Karpas-422 (cell line): ENCODE results near the gene MED9. TPM values are rescaled to one million over a fixed set of nuclear protein-coding genes. Genes with fewer than 3 reads are reported as not detected.

Experiments used
- DNase-seq: peaks from one replicate; pipeline ENCODE4 v3.0.0-alpha.2; 2015
- H2AFZ ChIP-seq: fragments of 200-600 bp; sonication (generic); 2 replicates; pipeline ENCODE4 v1.6.1; 2014; ENCODE audit warnings: antibody characterized with exemption, low read length, mixed read lengths
- H3K27ac ChIP-seq: fragments of 200-600 bp; sonication (generic); 2 replicates; pipeline ENCODE4 v1.5.1; 2014; ENCODE audit warnings: mild to moderate bottlenecking, low read length, moderate library complexity
- H3K27me3 ChIP-seq: fragments of 200-600 bp; sonication (generic); 2 replicates; pipeline ENCODE4 v1.6.1; 2014; ENCODE audit warnings: low read length, mixed read lengths
- H3K36me3 ChIP-seq: fragments of 200-600 bp; sonication (generic); 2 replicates; pipeline ENCODE4 v1.6.1; 2014; ENCODE audit warnings: low read length, mixed read lengths; ENCODE audit not compliant: insufficient read depth
- H3K4me1 ChIP-seq: fragments of 200-600 bp; sonication (generic); 2 replicates; pipeline ENCODE4 v1.6.1; 2014; ENCODE audit warnings: mild to moderate bottlenecking, low read length, mixed read lengths
- H3K4me2 ChIP-seq: fragments of 200-600 bp; sonication (generic); 2 replicates; pipeline ENCODE4 v1.6.1; 2014; ENCODE audit warnings: low read length, low read depth, mild to moderate bottlenecking; ENCODE audit not compliant: poor library complexity, severe bottlenecking
- H3K4me3 ChIP-seq: fragments of 200-600 bp; sonication (generic); 2 replicates; pipeline ENCODE4 v1.5.1; 2014; ENCODE audit warnings: mild to moderate bottlenecking, antibody characterized with exemption, low read length, mixed read lengths
- H3K79me2 ChIP-seq: fragments of 200-600 bp; sonication (generic); 2 replicates; pipeline ENCODE4 v1.6.1; 2014; ENCODE audit warnings: mild to moderate bottlenecking, low read length, mixed read lengths
- H3K9ac ChIP-seq: fragments of 200-600 bp; sonication (generic); 2 replicates; pipeline ENCODE4 v1.6.0; 2014; ENCODE audit warnings: low read length
- H3K9me2 ChIP-seq: fragments of 200-600 bp; sonication (generic), shearing (Covaris generic); replicated peaks from 2 replicates; pipeline ENCODE4 v1.6.0; 2014; ENCODE audit warnings: mild to moderate bottlenecking, low read length, moderate library complexity; ENCODE audit not compliant: insufficient read depth
- H3K9me3 ChIP-seq: fragments of 300-700, 200-600 bp; sonication (generic); 2 replicates; pipeline ENCODE4 v1.6.1; 2014; ENCODE audit warnings: low read length, mixed read lengths
- H4K20me1 ChIP-seq: fragments of 200-600 bp; sonication (generic); 2 replicates; pipeline ENCODE4 v1.6.1; 2014; ENCODE audit warnings: mild to moderate bottlenecking, antibody characterized with exemption, low read length, low read depth; ENCODE audit not compliant: insufficient read depth
- small RNA-seq: library from RNA; depleted of rRNA; stranded (forward); fragments of <200 nt; gene quantifications from one replicate; pipeline ENCODE3, GENCODE V24; 2014
- total RNA-seq: library from RNA; depleted of rRNA; stranded (reverse); fragments of >200 nt; shearing (Covaris generic); gene quantifications from 2 replicates; pipeline ENCODE4 v1.2.3, GENCODE V29; 2014; ENCODE audit warnings: low replicate concordance; rRNA removed

The MED9 gene
- total RNA-seq, 1 experiment from 2014 or later, result 8.8 TPM

GRCh38 chr17:17540278-17540906 is 63.6 kb downstream of the MED9 start:
- Histone ChIP-seq H2AFZ (no peak overlapping the region), H3K9me3 (no peaks in the 10 kb centered on the region), H4K20me1 (0 out of 2 replicates have a peak, but pooled peaks cover 15% of the 10 kb centered on the region), H3K27me3 (no peaks in the 10 kb centered on the region), H3K79me2 (no peaks in the 10 kb centered on the region), H3K27ac (no peak overlapping the region), H3K9me2 (no peaks in the 10 kb centered on the region), H3K9ac (no peak overlapping the region), H3K4me2 (no peak overlapping the region), H3K4me3 (no peak overlapping the region), H3K4me1 (no peaks in the 10 kb centered on the region), H3K36me3 (no peaks in the 10 kb centered on the region)
- no peak for DNase-seq

GRCh38 chr17:17540935-17541639 is 64.3 kb downstream of the MED9 start:
- Histone ChIP-seq H4K20me1 (0 out of 2 replicates have a peak, but pooled peaks cover 11% of the 10 kb centered on the region), H3K36me3 (no peaks in the 10 kb centered on the region), H3K9me3 (no peaks in the 10 kb centered on the region), H3K79me2 (no peaks in the 10 kb centered on the region), H3K9me2 (no peaks in the 10 kb centered on the region), H2AFZ (no peak overlapping the region), H3K9ac (no peak overlapping the region), H3K4me2 (no peak overlapping the region), H3K4me3 (no peak overlapping the region), H3K27ac (no peak overlapping the region), H3K4me1 (no peaks in the 10 kb centered on the region), H3K27me3 (no peaks in the 10 kb centered on the region)
- no peak for DNase-seq

- Histone ChIP-seq H3K9me3 (no peaks in the 10 kb centered on the region), H3K27ac (no peak overlapping the region), H3K79me2 (no peaks in the 10 kb centered on the region), H4K20me1 (0 out of 2 replicates have a peak, but pooled peaks cover 7% of the 10 kb centered on the region), H3K36me3 (no peaks in the 10 kb centered on the region), H3K4me3 (no peak overlapping the region), H3K27me3 (no peaks in the 10 kb centered on the region), H3K4me2 (no peak overlapping the region), H2AFZ (no peak overlapping the region), H3K4me1 (no peaks in the 10 kb centered on the region), H3K9me2 (no peaks in the 10 kb centered on the region), H3K9ac (no peak overlapping the region)
- DNase-seq, result no peak
These were observed 64.8 kb downstream of the MED9 start for GRCh38 chr17:17541640-17542001.

Small RNA genes within 50 kb of the gene (small RNA-seq; reads per million reads assigned to genes)
- not detected for gene RF00019

Other genes starting within 250 kb of the MED9 start
- gene FLCN, start 239.8 kb upstream of the MED9 start, total RNA-seq, result 15.6 and 21.5 TPM in 2 replicates
- gene COPS3, start 195.8 kb upstream of the MED9 start, total RNA-seq, result 50.4 and 110 TPM in 2 replicates
- gene NT5M, start 173.6 kb upstream of the MED9 start, total RNA-seq, result 23.6 and 38.0 TPM in 2 replicates
- not detected in 2 replicates for gene RASD1, start 19.4 kb downstream of the MED9 start, total RNA-seq
- 62.7 and 69.8 TPM in 2 replicates for gene PEMT, start 114.7 kb downstream of the MED9 start, total RNA-seq
- gene RAI1, start 204.5 kb downstream of the MED9 start, total RNA-seq, result 18.2 and 35.1 TPM in 2 replicates